NCI-H1436 treated with DMSO at 0.1 percent for 48 hours (cell line): Measurements from ENCODE around the gene ACTL8.

Source experiments
- DNase-seq: peaks from one replicate; lab custom pipeline; 2025; lab: John Stamatoyannopoulos, UW

Gene ACTL8

DNA sequence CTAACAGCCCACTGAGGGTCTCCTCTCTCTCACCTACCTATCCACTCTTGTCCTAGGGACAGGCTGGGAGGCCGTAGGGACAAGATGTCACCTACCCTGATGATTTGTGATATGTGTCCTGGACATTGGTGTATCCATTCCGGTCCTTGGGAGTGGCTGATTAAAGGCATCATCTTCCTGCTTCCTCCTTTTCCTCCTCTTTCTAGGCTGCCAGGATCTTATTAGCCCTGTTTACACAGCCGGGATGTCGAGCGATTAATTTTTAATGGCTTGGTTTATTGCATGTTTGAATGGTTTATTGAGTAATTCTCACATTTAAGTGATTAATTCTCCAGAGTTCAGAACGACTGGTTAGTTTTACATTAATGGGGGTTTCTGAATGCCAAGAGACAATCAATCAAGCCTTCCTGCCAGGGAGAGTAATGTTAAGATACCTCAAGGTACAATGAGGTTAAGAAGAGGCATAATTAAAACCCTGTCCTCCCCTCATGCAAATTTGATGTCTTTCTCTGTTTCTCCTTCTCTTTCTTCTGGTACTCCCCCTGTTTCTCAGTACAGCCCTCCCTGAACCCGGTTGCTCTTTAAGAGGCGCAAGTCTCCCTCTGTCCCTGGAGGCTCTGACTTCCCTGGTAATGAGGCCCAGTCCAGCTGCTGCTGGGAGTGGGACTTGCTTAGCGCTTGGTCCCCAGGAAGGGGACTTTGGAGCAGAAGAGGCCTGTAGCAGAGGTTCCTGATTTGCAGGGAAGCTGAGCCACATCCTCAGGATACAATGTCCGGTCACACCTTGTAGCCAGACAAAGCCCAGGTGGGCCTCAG lies 50.9 kb downstream of the ACTL8 start:
- no peak for DNase-seq

- DNase-seq = no peak
These were observed 53.7 kb downstream of the ACTL8 start for GRCh38 chr1:17808816-17809215.

DNA sequence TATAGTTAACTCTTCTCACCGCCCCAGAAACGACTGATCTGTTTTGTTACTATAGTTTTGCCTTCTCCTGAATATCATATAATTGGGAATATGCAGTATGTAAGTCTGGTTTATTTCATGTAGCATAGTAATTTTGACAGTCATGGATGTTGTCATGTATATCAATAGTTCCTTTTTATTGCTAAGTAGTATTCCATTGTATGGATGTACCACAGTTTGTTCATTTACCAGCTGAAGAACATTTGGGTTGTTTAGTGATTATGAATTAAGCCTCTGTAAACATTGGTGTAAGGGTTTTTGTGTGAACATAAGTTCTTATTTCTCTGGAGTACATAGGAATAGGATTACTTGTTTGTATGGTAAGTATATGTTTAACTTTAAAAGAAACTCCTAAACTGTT lies 55.5 kb downstream of the ACTL8 start:
- DNase-seq = no peak

- no peak for DNase-seq
These were observed 61.4 kb downstream of the ACTL8 start for GRCh38 chr1:17816511-17816910.

DNA sequence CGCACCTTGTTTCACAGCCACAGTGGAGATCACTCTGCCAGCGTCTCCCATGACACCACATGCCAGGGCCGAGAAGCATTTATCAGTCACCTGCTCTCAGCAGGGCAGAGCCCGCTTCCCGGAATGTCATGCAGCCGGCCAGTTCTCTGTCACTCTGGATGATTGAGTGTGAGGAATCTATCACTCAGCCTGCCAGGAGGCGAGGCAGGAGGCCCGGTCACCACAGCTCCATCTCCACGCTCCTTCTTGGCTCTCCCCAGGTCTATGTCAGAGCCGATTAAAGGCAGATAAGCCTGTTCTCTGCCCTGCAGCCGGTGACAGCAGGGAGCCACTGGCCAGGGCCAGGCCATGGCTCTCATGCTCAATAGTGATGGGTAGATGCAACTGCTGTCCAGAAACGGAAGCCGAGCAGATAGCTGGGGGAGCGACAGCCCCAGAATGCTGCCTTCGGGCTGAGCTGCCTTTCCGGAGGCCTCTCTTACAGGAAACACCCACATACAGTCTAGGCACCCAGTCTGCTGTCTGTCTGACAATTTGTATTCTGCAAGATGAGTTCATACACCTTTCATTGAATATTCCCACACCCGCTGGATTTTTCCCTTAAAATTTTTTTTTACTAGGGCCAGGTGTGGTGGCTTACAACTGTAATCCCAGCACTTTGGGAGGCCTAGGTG lies 64.1 kb downstream of the ACTL8 start:
- no peak for DNase-seq

- DNase-seq = no peak
These were observed 65.1 kb downstream of the ACTL8 start for GRCh38 chr1:17820198-17820597.

GRCh38 chr1:17822741-17823426 lies 67.8 kb downstream of the ACTL8 start:
- DNase-seq = no peak

- no peak for DNase-seq
These were observed 70.4 kb downstream of the ACTL8 start for GRCh38 chr1:17825273-17826164.

DNA sequence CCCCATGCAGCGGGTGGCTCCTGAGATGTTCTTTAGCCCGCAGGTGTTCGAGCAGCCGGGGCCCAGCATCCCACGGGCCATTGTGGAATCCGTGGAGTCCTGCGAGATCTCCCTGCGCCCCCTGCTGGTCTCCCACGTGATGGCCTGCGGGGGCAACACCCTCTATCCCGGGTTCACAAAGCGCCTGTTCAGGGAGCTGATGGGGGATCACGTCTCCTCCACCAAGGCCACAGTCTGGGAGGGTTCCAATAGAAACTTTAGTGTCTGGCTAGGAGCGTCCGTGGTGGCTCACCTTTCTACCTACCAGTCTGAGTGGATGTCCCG lies 71.0 kb downstream of the ACTL8 start:
- no peak for DNase-seq

GRCh38 chr1:17828991-17829390 lies 73.9 kb downstream of the ACTL8 start:
- DNase-seq = no peak

DNA sequence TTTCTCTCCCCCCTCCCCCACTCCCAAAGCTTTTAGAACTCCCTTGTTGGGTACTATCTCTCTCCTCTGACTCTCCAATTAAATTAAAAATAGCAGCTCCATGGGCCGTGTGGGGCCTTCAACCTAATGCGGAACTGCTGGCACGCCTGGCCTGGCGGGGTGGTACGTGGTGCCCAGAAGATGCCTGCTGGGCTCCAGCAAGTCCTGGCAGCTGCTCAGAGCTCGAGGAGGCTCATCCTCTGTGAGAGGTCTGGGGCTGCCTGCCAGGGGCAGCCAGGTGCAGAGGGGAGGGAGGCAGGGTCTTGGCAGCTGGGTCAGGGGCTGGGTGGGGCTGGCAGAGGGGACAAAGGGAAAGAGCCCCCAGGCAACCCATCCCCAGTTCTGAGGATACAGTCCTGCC lies 74.4 kb downstream of the ACTL8 start:
- no peak for DNase-seq

- no peak for DNase-seq
These were observed 76.5 kb downstream of the ACTL8 start for GRCh38 chr1:17831597-17831996.

DNA sequence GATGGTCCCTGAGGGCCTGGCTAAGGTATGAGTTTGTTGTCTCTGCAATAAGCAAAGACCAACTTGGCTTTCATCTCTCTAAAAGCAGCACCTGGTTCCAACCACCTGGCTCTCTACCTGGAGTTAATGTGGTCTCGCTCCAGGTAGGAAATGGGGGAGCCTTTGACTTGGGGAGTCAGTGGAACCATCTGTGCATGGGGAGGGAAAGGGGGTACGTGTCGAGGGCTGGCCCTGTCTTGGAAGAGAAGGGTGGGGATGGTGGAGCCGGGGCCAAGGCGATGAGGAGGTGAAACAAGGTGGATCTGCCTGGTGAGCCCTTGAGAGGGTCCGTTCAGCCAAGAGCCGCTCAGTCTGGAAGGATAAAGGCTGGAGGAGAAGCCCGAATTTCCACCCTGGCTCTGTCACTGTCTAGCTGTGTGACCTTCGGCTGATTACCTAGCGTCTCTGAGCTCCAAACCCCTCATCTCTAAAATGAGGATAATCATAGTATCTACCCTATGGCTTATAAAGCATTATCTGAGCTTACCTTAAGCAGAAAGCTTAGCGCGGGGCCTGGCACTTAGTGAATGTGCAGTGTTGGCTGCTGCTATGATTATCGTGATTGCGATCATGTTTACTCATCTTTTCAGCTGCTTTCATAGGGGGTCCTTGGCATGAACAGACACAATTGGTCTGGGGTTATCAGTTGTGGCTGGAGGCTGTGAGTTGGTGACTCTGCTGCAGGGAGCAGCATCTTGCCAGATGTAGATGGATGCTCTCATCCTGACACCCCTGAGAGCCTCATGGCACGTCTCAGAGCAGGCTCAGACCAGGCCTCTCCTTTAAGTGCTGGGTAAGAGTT lies 78.7 kb downstream of the ACTL8 start:
- no peak for DNase-seq

- DNase-seq = no peak
These were observed 79.5 kb downstream of the ACTL8 start for GRCh38 chr1:17834561-17835100.

DNA sequence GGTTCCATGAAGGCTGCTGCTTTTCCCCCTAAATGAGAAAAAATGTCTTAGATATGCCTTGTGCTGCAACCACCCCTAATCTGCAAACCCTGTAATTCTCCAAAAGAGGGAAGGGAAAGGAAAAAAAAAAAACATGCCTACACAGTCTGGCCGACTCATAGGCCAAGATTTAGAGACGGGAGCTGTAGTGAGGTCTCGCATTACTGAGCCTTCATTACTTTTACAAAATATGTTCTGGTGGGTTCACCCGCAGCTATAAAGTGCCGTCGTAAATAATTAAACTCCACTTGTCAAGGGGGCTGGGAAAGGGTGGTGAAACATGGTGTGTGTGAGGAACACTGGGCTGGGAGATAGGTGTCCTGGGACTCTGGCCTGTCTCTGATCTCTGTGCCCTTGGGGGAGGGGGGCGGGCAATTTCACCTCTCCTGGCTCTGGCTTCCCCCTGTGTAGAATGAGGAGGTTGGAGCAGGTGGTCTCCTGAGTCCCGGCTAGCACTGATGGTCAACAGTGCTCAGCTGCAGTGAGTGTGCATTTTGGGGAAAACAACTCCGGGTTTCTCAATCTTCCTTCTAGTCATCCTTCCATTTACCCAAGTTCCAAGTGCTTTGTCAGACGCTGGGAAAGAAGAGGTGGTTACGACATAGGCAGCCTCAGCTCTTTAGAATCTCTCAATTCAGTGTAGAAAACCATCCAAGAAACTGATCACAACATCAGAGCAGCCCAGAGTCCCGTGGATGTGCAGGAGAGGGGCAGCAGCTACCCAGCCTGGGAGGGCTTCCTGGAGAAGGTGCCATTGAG lies 82.3 kb downstream of the ACTL8 start:
- DNase-seq = no peak

DNA sequence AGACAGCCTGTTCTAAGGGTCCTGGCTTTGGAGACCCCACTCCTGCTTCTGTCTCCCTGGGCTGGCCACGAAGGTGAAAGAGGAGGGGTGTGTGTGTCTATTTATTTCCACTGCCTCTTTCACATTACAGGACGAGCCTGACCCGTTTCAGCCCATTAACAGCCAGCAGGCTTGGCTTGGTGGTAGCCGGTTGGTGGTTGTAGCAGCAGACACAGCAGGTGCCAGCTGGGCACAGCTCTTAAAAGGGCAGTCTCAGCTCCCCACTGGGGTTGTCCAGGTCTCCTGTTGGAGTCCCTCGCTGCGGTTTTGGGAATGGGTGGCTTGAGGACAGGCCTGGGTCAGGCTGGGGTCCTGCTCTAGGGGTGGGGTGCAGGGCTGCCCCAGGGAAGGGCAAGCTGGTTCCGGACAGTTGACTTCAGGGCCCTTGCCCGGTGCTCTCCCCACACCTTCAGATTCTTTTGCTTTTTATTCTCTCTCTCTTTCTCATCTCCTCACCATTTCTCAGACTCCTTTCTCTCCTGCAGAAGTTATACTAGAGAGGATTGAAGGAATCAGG lies 84.6 kb downstream of the ACTL8 start:
- no peak for DNase-seq

- DNase-seq = no peak
These were observed 86.8 kb downstream of the ACTL8 start for GRCh38 chr1:17841944-17842343.

DNA sequence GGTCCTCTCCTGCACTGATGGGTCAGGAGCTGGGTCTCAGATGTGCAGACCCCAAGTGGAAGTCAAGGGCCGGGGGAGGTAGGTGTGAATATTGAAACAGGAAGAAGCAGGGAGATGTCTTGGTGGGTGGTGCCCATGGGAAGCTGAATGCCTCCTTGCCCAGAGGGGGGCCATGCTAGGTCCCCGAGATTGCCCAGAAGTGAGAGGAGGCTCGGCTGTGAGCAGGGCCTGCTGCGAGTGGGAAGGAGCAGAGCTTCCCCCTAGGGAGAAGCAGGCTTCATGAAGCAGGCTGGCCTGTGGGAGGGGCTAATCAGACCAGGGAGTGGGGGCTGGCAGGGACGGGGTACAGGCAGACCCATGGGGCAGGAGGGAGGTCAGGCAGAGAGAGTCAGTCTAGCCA lies 87.6 kb downstream of the ACTL8 start:
- DNase-seq = no peak

GRCh38 chr1:17844185-17844826 lies 89.2 kb downstream of the ACTL8 start:
- no peak for DNase-seq
